K562 (cell line): ENCODE data around the gene DTX3.

Source experiments
- MEIS2 ChIP-seq: fragments of 450-650 bp; IDR thresholded peaks from 2 replicates; pipeline ENCODE4 v1.6.1; 2014; ENCODE audit warnings: mild to moderate bottlenecking; ENCODE audit not compliant: partially characterized antibody
- SIN3A ChIP-seq, 2 experiments: fragments of 150-350 bp in 1 of 2; IDR thresholded peaks; 2 replicates each; pipeline ENCODE4 v1.6.1; 2011 to 2016; ENCODE audit warnings: borderline replicate concordance in 2 of 2, low read depth in 2 of 2, low read length in 2 of 2, mild to moderate bottlenecking in 2 of 2, moderate library complexity in 2 of 2; ENCODE audit not compliant: control insufficient read depth in 1 of 2
- SREBF2 ChIP-seq: sonication (generic); formaldehyde crosslinking; IDR thresholded peaks from 2 replicates; pipeline ENCODE4 v1.4.0; 2020; ENCODE audit warnings: mild to moderate bottlenecking, missing genetic modification reagents
- U2AF1 ChIP-seq: fragments of 200-400 bp; formaldehyde crosslinking; optimal IDR thresholded peaks from 2 replicates; pipeline ENCODE3; 2017; ENCODE audit warnings: mild to moderate bottlenecking, low read depth, low read length, moderate library complexity
- ZNF3 ChIP-seq: fragments of 250-450 bp; sonication (Bioruptor Pico); IDR thresholded peaks from 2 replicates; pipeline ENCODE4 v1.5.0; 2021; ENCODE audit warnings: mild to moderate bottlenecking, moderate library complexity
- TF ChIP-seq, protein P1 (sequence below), 3 experiments: IDR thresholded peaks in 2 of 3; conservative IDR thresholded peaks in 1 of 3; 2 replicates each; pipeline ENCODE4 v1.5.1; 2011 to 2012; ENCODE audit warnings: low read length in 3 of 3, mild to moderate bottlenecking in 3 of 3, control low read depth in 2 of 3, improper control_type of control experiment in 1 of 3, inconsistent platforms in 1 of 3, low read depth in 1 of 3, mixed read lengths in 1 of 3, moderate library complexity in 1 of 3; ENCODE audit not compliant: insufficient read depth in 2 of 3
- TF ChIP-seq, protein P2 (sequence below): sonication (generic); formaldehyde crosslinking; IDR thresholded peaks from 2 replicates; pipeline ENCODE4 v1.9.0; 2022; ENCODE audit warnings: mild to moderate bottlenecking, missing genetic modification reagents

DNA sequence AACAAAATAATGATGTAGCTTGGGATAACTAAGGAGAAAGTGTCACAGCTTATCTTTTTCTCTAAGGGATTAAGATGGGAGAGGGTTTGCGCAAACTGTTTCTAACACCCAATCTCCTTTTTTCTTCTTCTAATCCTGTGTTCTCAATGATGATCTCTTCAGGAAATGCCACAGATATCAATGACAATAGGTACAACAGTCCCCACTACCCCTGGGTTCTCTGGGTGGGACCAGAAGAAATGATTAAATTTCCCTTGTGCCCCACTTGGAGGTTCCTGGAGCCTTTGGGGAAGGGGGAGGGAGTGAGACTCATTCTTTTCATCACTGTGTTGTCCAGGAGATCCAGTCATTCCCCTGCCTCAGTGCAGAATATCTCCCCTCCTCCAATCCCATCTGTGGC lies 22.2 kb upstream of the DTX3 start:
- TF ChIP-seq, protein P1, sequence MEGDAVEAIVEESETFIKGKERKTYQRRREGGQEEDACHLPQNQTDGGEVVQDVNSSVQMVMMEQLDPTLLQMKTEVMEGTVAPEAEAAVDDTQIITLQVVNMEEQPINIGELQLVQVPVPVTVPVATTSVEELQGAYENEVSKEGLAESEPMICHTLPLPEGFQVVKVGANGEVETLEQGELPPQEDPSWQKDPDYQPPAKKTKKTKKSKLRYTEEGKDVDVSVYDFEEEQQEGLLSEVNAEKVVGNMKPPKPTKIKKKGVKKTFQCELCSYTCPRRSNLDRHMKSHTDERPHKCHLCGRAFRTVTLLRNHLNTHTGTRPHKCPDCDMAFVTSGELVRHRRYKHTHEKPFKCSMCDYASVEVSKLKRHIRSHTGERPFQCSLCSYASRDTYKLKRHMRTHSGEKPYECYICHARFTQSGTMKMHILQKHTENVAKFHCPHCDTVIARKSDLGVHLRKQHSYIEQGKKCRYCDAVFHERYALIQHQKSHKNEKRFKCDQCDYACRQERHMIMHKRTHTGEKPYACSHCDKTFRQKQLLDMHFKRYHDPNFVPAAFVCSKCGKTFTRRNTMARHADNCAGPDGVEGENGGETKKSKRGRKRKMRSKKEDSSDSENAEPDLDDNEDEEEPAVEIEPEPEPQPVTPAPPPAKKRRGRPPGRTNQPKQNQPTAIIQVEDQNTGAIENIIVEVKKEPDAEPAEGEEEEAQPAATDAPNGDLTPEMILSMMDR (IDR thresholded peaks at IDR 0.05 in 2 of 3, conservative IDR thresholded peaks at IDR 0.05 in 1 of 3; ENCODE audit: insufficient read depth in 2 of 3, low read depth in 1 of 3, low read length in 3 of 3) = no peak
- TF ChIP-seq, protein P2, sequence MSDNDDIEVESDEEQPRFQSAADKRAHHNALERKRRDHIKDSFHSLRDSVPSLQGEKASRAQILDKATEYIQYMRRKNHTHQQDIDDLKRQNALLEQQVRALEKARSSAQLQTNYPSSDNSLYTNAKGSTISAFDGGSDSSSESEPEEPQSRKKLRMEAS = no peak
- TF ChIP-seq SIN3A (IDR thresholded peaks at IDR 0.05; ENCODE audit: borderline replicate concordance in 2 of 2, control insufficient read depth in 1 of 2, low read depth in 2 of 2, low read length in 2 of 2) (no peak), U2AF1 (no peak), MEIS2 (no peak), SREBF2 (CRISPR knock-in tag) (no peak), ZNF3 (no peak)
